ENCODE measurements around the gene BNIP5.

BNIP5 gene

GRCh38 chr6:36328600-36328999 is 8.1 kb downstream of the BNIP5 start:
- Mint-ChIP-seq H3K27me3 (ENCODE audit: low read depth) (peaks cover 52% of the 10 kb centered on the region), H3K27ac (no peak overlapping the region), H3K4me1 (ENCODE audit: low read depth) (peaks cover 2% of the 10 kb centered on the region), H3K4me3 (no peak overlapping the region), H3K9me3 (no peaks in the 10 kb centered on the region), H3K36me3 (ENCODE audit: low read depth) (no peaks in the 10 kb centered on the region)

DNA sequence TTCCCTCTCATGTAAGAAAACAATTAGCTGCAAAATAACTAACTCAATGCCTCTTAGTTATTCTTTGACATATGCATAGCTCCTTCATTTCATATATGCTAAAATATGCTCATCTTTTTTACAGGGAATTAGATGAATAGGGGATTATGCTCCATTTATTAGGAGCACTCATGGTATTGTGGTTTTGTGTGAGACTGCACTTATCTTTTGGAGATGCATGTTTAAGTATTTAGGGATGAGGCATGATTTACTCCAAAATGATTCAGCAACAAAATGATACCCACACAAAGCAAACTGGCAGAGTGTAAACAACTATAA is 8.8 kb downstream of the BNIP5 start:
- Mint-ChIP-seq H3K4me3 (no peak overlapping the region), H3K27me3 (ENCODE audit: low read depth) (peaks cover 46% of the 10 kb centered on the region), H3K36me3 (ENCODE audit: low read depth) (no peaks in the 10 kb centered on the region), H3K27ac (no peak overlapping the region), H3K4me1 (ENCODE audit: low read depth) (peaks cover 2% of the 10 kb centered on the region), H3K9me3 (no peaks in the 10 kb centered on the region)

GRCh38 chr6:36327226-36327918 is 9.3 kb downstream of the BNIP5 start:
- Mint-ChIP-seq H3K27ac (no peak overlapping the region), H3K27me3 (ENCODE audit: low read depth) (peaks cover 41% of the 10 kb centered on the region), H3K4me1 (ENCODE audit: low read depth) (peaks cover 2% of the 10 kb centered on the region), H3K9me3 (no peaks in the 10 kb centered on the region), H3K36me3 (ENCODE audit: low read depth) (no peaks in the 10 kb centered on the region), H3K4me3 (no peak overlapping the region)

DNA sequence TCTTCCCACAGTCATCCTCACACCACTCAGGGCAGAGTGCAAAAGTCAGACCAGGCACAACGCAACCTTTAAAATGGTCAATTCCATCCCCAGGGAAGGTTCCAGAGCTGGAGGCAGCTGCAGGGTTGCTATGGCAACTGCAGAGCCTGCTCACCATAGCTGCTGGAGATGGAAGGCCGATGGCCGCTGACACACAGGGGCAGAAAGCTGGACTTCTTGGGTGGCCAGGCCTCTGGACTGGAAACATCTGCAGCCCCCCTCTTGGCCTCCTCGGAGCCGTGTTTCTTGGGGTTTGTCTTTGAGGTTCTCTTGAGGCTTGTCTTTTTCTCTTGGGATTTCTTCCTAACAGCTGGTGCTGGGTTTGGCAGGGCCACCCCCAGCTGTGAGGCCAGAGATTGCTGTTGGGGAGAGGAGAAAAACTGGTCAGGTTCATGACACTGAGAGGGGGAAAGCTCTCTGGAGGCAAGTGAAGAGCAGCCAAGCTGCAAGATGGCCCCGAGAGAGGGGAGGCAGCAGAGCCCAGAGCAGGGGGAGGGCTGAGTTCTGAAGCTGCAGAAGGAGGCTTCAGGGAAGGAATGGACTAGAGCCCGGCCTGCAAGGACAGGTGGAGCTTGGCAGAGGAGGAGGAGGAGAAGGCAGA is 10.2 kb downstream of the BNIP5 start:
- H3K4me3 Mint-ChIP-seq: no peak overlapping the region
- no peaks in the 10 kb centered on the region for H3K9me3 Mint-ChIP-seq
- H3K27me3 Mint-ChIP-seq (ENCODE audit: low read depth): peaks cover 33% of the 10 kb centered on the region
- H3K36me3 Mint-ChIP-seq (ENCODE audit: low read depth): no peaks in the 10 kb centered on the region
- H3K27ac Mint-ChIP-seq: no peak overlapping the region
- no peaks in the 10 kb centered on the region for H3K4me1 Mint-ChIP-seq (ENCODE audit: low read depth)

GRCh38 chr6:36324715-36325114 is 12.0 kb downstream of the BNIP5 start:
- Mint-ChIP-seq H3K27ac (no peak overlapping the region), H3K4me1 (ENCODE audit: low read depth) (no peaks in the 10 kb centered on the region), H3K4me3 (no peak overlapping the region), H3K9me3 (no peaks in the 10 kb centered on the region), H3K36me3 (ENCODE audit: low read depth) (no peaks in the 10 kb centered on the region), H3K27me3 (ENCODE audit: low read depth) (peaks cover 33% of the 10 kb centered on the region)

GRCh38 chr6:36324191-36324590 is 12.5 kb downstream of the BNIP5 start:
- Mint-ChIP-seq H3K36me3 (ENCODE audit: low read depth) (no peaks in the 10 kb centered on the region), H3K4me3 (no peak overlapping the region), H3K27me3 (ENCODE audit: low read depth) (peaks cover 32% of the 10 kb centered on the region), H3K4me1 (ENCODE audit: low read depth) (no peaks in the 10 kb centered on the region), H3K9me3 (no peaks in the 10 kb centered on the region), H3K27ac (no peak overlapping the region)

GRCh38 chr6:36323062-36323461 is 13.6 kb downstream of the BNIP5 start:
- Mint-ChIP-seq H3K9me3 (no peaks in the 10 kb centered on the region), H3K36me3 (ENCODE audit: low read depth) (no peaks in the 10 kb centered on the region), H3K4me3 (no peak overlapping the region), H3K4me1 (ENCODE audit: low read depth) (no peaks in the 10 kb centered on the region), H3K27ac (no peak overlapping the region), H3K27me3 (ENCODE audit: low read depth) (peaks cover 30% of the 10 kb centered on the region)

DNA sequence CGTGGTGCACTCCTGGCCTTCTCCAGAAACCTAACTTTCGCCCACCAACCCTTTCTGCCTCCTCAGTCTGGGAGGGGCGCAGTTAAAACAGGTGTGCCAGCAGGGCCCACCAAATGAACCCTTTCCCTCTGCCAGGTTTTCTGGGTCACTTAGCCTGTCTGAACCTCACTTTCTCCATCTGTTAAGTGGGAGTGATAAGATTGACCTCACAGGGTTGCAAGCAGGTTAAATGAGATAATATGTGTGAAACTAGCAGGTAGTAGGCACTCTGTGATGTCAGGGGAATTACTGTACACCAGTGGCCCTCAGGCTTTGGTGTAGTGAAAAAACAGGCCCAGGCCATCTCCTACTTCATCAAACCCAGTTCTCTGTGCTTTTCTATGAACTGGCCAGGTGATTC is 14.1 kb downstream of the BNIP5 start:
- no peaks in the 10 kb centered on the region for H3K9me3 Mint-ChIP-seq
- H3K27me3 Mint-ChIP-seq (ENCODE audit: low read depth): peaks cover 30% of the 10 kb centered on the region
- H3K4me3 Mint-ChIP-seq: no peak overlapping the region
- no peaks in the 10 kb centered on the region for H3K36me3 Mint-ChIP-seq (ENCODE audit: low read depth)
- H3K27ac Mint-ChIP-seq: no peak overlapping the region
- H3K4me1 Mint-ChIP-seq (ENCODE audit: low read depth): no peaks in the 10 kb centered on the region

DNA sequence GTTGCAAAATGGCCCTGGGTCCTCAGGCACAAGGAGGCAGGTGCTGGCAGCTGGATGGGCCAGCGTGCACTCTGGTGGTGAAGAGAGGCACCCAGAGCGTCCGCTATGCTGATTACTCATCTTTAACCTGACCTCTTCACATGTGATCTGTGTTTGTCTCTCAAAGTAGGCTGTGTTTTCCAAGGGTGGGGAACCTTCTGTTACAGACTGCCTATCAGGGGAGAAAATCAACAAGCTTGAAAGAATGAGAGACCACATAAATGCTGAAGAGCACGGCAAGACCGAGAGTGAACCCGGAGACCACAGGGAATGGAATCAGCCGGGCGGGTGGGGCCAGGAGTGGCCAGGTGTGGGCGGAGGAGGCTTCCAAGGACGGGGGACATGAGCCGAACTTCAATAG is 16.2 kb downstream of the BNIP5 start:
- Mint-ChIP-seq H3K9me3 (no peaks in the 10 kb centered on the region), H3K4me3 (no peak overlapping the region), H3K4me1 (ENCODE audit: low read depth) (no peaks in the 10 kb centered on the region), H3K36me3 (ENCODE audit: low read depth) (no peaks in the 10 kb centered on the region), H3K27me3 (ENCODE audit: low read depth) (peaks cover 27% of the 10 kb centered on the region), H3K27ac (no peak overlapping the region)

DNA sequence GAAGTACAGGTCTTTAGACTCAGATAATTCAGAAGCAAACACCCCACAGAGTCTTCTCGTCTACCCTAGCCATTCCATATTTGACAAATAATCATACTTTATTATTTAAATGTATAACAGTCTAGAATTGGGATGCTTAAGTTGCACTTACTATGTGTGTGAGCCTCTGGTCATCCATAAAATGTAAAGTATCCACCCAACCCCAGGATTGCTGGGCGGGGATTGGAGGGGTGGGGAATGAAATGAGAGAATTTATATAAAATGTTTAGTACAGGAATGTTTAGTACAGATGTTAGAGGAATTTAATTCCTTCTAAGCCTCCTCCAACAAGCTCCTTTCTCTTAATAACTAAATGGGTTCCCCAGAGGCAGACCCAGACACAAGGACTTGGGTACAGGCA is 16.9 kb downstream of the BNIP5 start:
- Mint-ChIP-seq H3K4me1 (ENCODE audit: low read depth) (no peaks in the 10 kb centered on the region), H3K27ac (no peak overlapping the region), H3K9me3 (no peaks in the 10 kb centered on the region), H3K27me3 (ENCODE audit: low read depth) (peaks cover 27% of the 10 kb centered on the region), H3K36me3 (ENCODE audit: low read depth) (no peaks in the 10 kb centered on the region), H3K4me3 (no peak overlapping the region)

DNA sequence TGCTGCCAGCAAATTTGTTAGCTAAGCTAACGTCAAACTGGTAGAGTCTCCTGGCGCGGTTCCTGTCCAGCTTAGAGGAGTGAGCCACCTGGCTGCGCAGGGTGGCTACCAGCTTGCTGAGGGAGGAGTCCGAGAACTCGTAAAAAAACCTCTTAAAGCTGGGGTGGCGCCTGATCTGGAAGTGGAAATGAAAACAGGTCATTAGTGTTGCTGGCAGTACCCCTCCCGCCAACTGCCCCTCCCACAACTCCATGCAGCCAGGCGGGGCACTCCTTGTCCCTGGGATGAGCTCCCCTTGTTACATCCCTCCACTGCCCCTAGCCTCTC is 17.3 kb downstream of the BNIP5 start:
- Mint-ChIP-seq H3K27ac (no peak overlapping the region), H3K27me3 (ENCODE audit: low read depth) (peaks cover 27% of the 10 kb centered on the region), H3K4me3 (no peak overlapping the region)

DNA sequence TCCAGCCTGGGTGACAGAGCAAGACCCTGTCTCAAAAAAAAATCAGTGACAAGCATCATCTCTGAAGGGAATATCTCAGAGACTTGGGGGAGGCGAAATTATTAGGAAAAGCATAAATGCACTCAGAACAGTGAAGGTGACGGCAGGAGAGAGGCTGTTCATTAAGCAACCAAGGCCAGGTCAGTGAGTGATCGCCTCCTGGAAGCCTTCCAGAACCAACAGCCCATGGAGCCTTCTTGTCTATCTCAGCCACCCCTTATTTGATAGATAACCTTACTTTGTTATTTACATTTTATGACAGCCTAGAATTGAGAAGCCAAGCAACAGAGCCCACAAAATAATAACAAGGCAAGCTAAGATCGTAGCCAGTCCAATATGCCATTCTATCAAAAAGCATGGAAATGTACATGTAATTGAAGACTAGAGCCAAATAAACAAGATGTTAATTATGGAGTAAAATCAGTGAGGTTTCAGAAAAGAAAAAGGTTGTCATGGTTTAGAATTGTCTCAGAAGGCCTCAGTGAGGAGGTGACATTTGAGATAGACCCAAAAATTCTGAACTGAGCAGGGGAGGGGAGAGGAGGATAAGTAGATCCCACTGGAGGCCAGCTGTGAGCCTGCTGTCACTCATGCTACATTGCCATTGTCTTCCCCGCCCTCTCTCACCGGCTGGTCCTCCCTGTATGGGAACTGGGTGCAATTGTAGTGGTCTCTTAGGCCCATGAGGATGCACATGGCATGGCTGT is 17.8 kb downstream of the BNIP5 start:
- H3K9me3 Mint-ChIP-seq: no peaks in the 10 kb centered on the region
- no peak overlapping the region for H3K27ac Mint-ChIP-seq
- H3K4me1 Mint-ChIP-seq (ENCODE audit: low read depth): no peaks in the 10 kb centered on the region
- peaks cover 27% of the 10 kb centered on the region for H3K27me3 Mint-ChIP-seq (ENCODE audit: low read depth)
- H3K36me3 Mint-ChIP-seq (ENCODE audit: low read depth): no peaks in the 10 kb centered on the region
- no peak overlapping the region for H3K4me3 Mint-ChIP-seq

More for the DNA sequence above, 17.3 kb downstream of the BNIP5 start:
- no peaks in the 10 kb centered on the region for H3K4me1 Mint-ChIP-seq (ENCODE audit: low read depth)
- no peaks in the 10 kb centered on the region for H3K36me3 Mint-ChIP-seq (ENCODE audit: low read depth)
- no peaks in the 10 kb centered on the region for H3K9me3 Mint-ChIP-seq

DNA sequence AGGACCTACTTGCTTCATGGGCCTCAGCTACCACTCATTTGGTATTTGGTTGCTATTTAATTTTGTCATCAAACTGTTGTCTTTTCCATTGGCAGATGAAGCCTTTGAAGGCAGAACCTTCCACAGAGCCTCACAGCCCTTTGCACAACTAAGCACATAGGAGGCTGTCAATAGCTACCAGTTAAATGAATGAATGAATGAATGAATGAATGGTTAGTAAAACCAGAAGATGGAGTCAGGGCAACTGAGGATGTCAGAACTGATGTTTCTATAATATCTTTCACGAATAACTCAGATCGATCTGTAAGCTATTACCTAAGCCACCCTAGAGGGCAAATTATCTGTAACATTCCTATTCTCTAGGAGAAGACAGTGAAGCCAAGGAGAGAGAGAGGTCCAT is 19.1 kb downstream of the BNIP5 start:
- H3K36me3 Mint-ChIP-seq (ENCODE audit: low read depth): no peaks in the 10 kb centered on the region
- H3K27ac Mint-ChIP-seq: no peak overlapping the region
- no peaks in the 10 kb centered on the region for H3K9me3 Mint-ChIP-seq
- peaks cover 27% of the 10 kb centered on the region for H3K27me3 Mint-ChIP-seq (ENCODE audit: low read depth)
- H3K4me1 Mint-ChIP-seq (ENCODE audit: low read depth): no peaks in the 10 kb centered on the region
- no peak overlapping the region for H3K4me3 Mint-ChIP-seq

GRCh38 chr6:36315921-36316320 is 20.8 kb downstream of the BNIP5 start:
- no peak overlapping the region for H3K27ac Mint-ChIP-seq
- no peaks in the 10 kb centered on the region for H3K36me3 Mint-ChIP-seq (ENCODE audit: low read depth)
- peaks cover 29% of the 10 kb centered on the region for H3K27me3 Mint-ChIP-seq (ENCODE audit: low read depth)
- no peak overlapping the region for H3K4me3 Mint-ChIP-seq
- H3K4me1 Mint-ChIP-seq (ENCODE audit: low read depth): no peaks in the 10 kb centered on the region
- no peaks in the 10 kb centered on the region for H3K9me3 Mint-ChIP-seq

Measured in T-helper 1 cell treated with Interleukin-12 subunit alpha and Interleukin-12 subunit beta and Interleukin-4 antibody, amounts not matched to agents 30 μg/mL and 1 μg/mL, for 36 hours (primary cell).